ENCODE data around the gene IL20RA.

- TF ChIP-seq CTCF (IDR thresholded peaks at IDR 0.05) (no peak), POLR2A (IDR thresholded peaks at IDR 0.05) (no peak)
These were observed 85.3 kb downstream of the IL20RA start for GRCh38 chr6:136959471-136959891.
